ENCODE results near the gene ITPR1.

The ITPR1 gene

DNA sequence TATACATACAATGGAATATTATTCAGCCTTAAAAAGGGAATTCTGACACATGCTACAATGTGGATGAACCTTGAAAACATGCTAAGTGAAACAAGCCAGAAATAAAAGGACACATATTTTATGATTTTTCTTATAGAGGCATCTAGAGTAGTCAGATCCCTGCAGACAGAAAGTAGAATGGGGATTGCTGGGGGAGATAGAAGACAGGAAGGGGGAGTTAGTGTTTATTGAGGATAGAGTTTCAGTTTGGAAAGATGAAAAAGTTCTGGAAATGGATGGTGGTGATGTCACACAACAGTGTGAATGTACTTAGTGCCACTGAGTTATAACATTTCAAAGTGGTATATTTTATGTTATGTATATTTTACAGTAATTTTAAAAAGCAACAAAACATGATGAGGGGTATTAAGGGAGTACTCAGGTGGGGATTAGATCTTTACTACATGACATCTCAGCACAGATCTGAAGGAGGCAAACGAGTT is 4.7 kb downstream of the ITPR1 start:
- Mint-ChIP-seq H3K27me3 (no peaks in the 10 kb centered on the region), H3K27ac (no peak overlapping the region), H3K4me1 (ENCODE audit: low read depth) (peaks cover 43% of the 10 kb centered on the region), H3K36me3 (peaks cover 10% of the 10 kb centered on the region), H3K9me3 (ENCODE audit: low read depth) (no peaks in the 10 kb centered on the region), H3K4me3 (no peak overlapping the region)

DNA sequence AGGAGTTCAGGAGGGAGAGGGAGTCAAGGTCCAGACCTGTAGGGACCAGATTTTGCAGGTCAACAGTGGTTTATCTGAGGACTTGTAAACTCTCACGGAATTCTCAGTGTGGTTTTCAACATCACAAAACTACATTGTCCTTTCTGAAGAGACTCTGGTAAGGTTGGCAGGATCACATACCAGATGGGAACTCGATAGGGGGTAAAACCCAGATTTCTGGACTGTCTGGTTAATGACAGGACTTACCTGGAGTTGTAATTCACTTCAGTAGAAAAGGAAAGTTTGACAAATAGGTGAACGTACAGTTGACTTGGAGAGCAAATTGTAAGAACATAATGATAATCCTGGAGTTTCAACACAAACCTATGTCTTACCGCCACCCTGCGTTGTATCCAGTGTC is 5.3 kb downstream of the ITPR1 start:
- H3K27ac Mint-ChIP-seq = peak overlapping the region; percentile 64
- H3K4me3 Mint-ChIP-seq = no peak overlapping the region
- peaks cover 46% of the 10 kb centered on the region for H3K4me1 Mint-ChIP-seq (ENCODE audit: low read depth)
- peaks cover 12% of the 10 kb centered on the region for H3K36me3 Mint-ChIP-seq
- H3K27me3 Mint-ChIP-seq = no peaks in the 10 kb centered on the region
- H3K9me3 Mint-ChIP-seq (ENCODE audit: low read depth) = no peaks in the 10 kb centered on the region

GRCh38 chr3:4501437-4501836 is 8.3 kb downstream of the ITPR1 start:
- H3K36me3 Mint-ChIP-seq = peaks cover 6% of the 10 kb centered on the region
- no peak overlapping the region for H3K4me3 Mint-ChIP-seq
- no peaks in the 10 kb centered on the region for H3K27me3 Mint-ChIP-seq
- peak overlapping the region; percentile 18 for H3K27ac Mint-ChIP-seq
- H3K4me1 Mint-ChIP-seq (ENCODE audit: low read depth) = peaks cover 51% of the 10 kb centered on the region
- H3K9me3 Mint-ChIP-seq (ENCODE audit: low read depth) = no peaks in the 10 kb centered on the region

- Mint-ChIP-seq H3K4me1 (ENCODE audit: low read depth) (peaks cover 48% of the 10 kb centered on the region), H3K27me3 (no peaks in the 10 kb centered on the region), H3K9me3 (ENCODE audit: low read depth) (no peaks in the 10 kb centered on the region), H3K27ac (peak overlapping the region; percentile 18), H3K4me3 (no peak overlapping the region), H3K36me3 (peaks cover 6% of the 10 kb centered on the region)
Measured at GRCh38 chr3:4501927-4502326, 8.8 kb downstream of the ITPR1 start.

GRCh38 chr3:4503050-4503449 is 9.9 kb downstream of the ITPR1 start:
- H3K4me3 Mint-ChIP-seq = no peak overlapping the region
- no peaks in the 10 kb centered on the region for H3K9me3 Mint-ChIP-seq (ENCODE audit: low read depth)
- H3K27ac Mint-ChIP-seq = no peak overlapping the region
- H3K4me1 Mint-ChIP-seq (ENCODE audit: low read depth) = peaks cover 49% of the 10 kb centered on the region
- H3K27me3 Mint-ChIP-seq = no peaks in the 10 kb centered on the region
- H3K36me3 Mint-ChIP-seq = peaks cover 6% of the 10 kb centered on the region

GRCh38 chr3:4504340-4505261 is 11.5 kb downstream of the ITPR1 start:
- Mint-ChIP-seq H3K4me1 (ENCODE audit: low read depth) (peaks cover 56% of the 10 kb centered on the region), H3K27ac (peak overlapping the region; percentile 94), H3K27me3 (no peaks in the 10 kb centered on the region), H3K9me3 (ENCODE audit: low read depth) (no peaks in the 10 kb centered on the region), H3K4me3 (peak overlapping the region; percentile 87), H3K36me3 (peaks cover 4% of the 10 kb centered on the region)

DNA sequence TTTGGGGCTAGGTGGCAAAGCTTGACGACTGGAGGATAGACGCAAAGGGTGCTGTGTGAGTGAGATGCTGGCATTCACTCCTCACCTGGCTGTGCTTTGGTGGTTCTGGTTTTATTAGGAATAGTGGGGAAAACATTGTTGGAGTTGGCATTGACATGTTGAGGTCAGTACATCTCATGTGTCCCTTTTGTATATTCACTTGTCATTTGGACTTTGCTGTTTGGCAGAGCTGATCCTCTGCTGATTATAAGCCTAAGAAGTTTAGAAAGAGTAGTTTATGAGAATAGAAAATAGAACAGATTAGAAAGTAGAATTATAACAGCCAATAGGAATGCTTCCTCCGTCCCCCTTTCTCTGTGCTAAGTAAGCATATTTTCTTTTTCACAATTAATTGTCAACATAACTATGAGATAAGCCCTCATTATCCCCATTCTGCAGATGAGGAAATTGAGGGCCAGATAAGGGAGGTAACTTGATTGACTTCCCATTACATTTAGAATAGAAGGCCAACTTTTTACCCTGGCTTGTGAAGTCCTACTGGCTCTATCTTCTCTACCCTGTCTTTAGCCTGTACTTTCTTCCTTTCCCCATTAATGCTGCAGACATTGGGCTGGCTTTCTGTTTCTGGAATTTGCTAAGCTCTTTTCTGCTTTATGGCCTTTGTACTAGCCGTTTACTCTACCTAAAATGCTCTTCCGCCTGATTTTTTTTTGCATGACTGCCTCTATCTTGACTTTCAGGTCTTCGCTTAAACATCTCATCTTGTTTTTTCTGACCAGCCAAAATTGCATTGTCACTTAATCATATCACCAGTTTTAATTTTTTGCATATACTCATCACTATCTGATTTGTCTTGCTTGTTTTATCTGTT is 12.8 kb downstream of the ITPR1 start:
- Mint-ChIP-seq H3K9me3 (ENCODE audit: low read depth) (no peaks in the 10 kb centered on the region), H3K4me3 (peak overlapping the region; percentile 23), H3K4me1 (ENCODE audit: low read depth) (peaks cover 63% of the 10 kb centered on the region), H3K27ac (peak overlapping the region; percentile 78), H3K27me3 (no peaks in the 10 kb centered on the region), H3K36me3 (peaks cover 7% of the 10 kb centered on the region)

DNA sequence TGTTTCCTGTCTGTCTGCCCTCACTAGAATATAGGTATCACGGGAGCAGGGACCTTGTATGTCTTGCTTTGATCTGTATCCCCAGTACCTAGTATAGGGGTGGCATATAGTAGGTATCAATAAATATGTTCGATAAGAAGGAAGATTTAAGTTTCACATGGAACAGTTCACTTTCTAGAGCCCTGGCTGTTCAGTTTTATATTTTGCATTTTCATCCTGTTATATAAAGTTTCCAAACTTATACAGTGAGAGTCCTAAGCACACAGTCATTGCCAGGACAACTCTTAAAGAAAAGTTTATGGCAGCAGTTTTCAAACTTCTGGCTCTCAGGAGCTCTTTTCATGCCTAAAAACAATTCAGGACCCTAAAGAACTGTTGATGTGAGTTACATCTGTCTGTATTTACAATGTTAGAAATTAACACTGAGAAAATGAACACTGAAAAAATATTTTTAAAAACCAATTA is 13.4 kb downstream of the ITPR1 start:
- Mint-ChIP-seq H3K36me3 (peaks cover 5% of the 10 kb centered on the region), H3K27me3 (no peaks in the 10 kb centered on the region), H3K27ac (peak overlapping the region; percentile 78), H3K4me1 (ENCODE audit: low read depth) (peaks cover 66% of the 10 kb centered on the region), H3K9me3 (ENCODE audit: low read depth) (no peaks in the 10 kb centered on the region), H3K4me3 (no peak overlapping the region)

GRCh38 chr3:4507024-4507596 is 14.0 kb downstream of the ITPR1 start:
- peaks cover 7% of the 10 kb centered on the region for H3K36me3 Mint-ChIP-seq
- no peaks in the 10 kb centered on the region for H3K9me3 Mint-ChIP-seq (ENCODE audit: low read depth)
- no peak overlapping the region for H3K4me3 Mint-ChIP-seq
- peaks cover 69% of the 10 kb centered on the region for H3K4me1 Mint-ChIP-seq (ENCODE audit: low read depth)
- H3K27ac Mint-ChIP-seq = no peak overlapping the region
- H3K27me3 Mint-ChIP-seq = no peaks in the 10 kb centered on the region

- Mint-ChIP-seq H3K27ac (no peak overlapping the region), H3K4me1 (ENCODE audit: low read depth) (peaks cover 73% of the 10 kb centered on the region)
Measured at GRCh38 chr3:4508048-4508981, 15.2 kb downstream of the ITPR1 start.

GRCh38 chr3:4509043-4509442 is 15.9 kb downstream of the ITPR1 start:
- Mint-ChIP-seq H3K27ac (no peak overlapping the region), H3K27me3 (no peaks in the 10 kb centered on the region), H3K4me3 (no peak overlapping the region), H3K4me1 (ENCODE audit: low read depth) (peaks cover 72% of the 10 kb centered on the region), H3K36me3 (peaks cover 5% of the 10 kb centered on the region), H3K9me3 (ENCODE audit: low read depth) (no peaks in the 10 kb centered on the region)

More at GRCh38 chr3:4508048-4508981, 15.2 kb downstream of the ITPR1 start:
- Mint-ChIP-seq H3K9me3 (ENCODE audit: low read depth) (no peaks in the 10 kb centered on the region), H3K27me3 (no peaks in the 10 kb centered on the region), H3K4me3 (no peak overlapping the region), H3K36me3 (peaks cover 5% of the 10 kb centered on the region)

GRCh38 chr3:4509983-4510755 is 17.0 kb downstream of the ITPR1 start:
- H3K4me1 Mint-ChIP-seq (ENCODE audit: low read depth) = peaks cover 68% of the 10 kb centered on the region
- no peak overlapping the region for H3K4me3 Mint-ChIP-seq
- H3K36me3 Mint-ChIP-seq = peaks cover 5% of the 10 kb centered on the region
- H3K27ac Mint-ChIP-seq = no peak overlapping the region
- no peaks in the 10 kb centered on the region for H3K9me3 Mint-ChIP-seq (ENCODE audit: low read depth)
- H3K27me3 Mint-ChIP-seq = no peaks in the 10 kb centered on the region

DNA sequence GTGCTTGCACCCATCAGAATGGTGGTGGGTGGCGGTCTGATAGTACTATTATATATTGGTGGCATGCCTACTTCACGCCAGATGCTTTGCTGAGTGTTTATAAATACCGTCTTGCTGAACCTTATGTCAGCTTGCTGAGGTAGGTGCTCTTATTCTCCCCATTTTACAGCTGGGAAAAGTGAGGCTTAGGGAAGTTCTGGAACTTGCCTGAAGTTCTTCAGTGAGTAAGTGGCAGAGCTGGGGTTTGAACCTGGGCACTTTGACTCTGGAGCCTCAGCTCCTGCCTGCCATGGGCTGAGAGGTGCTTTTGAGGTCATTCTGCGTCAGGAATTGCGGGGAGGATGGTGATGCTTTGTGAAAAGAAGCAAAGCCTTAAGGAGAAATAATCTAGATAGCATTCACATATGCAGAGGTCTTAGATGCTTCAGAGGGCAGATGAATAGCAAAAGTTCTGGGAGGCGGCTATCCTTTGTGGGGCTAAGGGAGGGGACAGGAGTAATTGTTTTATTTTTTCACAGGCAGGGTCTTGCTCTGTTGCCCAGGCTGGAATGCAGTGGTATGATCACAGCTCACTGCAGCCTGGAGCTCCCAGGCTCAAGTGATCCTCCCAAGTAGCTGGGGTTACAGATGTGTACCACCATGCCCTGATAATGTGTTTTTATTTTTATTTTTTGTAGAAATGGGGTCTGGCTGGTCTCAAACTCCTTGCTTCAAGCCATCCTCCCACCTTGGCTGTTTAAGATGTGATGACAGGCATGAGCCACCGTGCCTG is 18.5 kb downstream of the ITPR1 start:
- Mint-ChIP-seq H3K4me3 (no peak overlapping the region), H3K27ac (peak overlapping the region; percentile 50), H3K36me3 (peaks cover 5% of the 10 kb centered on the region), H3K4me1 (ENCODE audit: low read depth) (peaks cover 62% of the 10 kb centered on the region), H3K27me3 (no peaks in the 10 kb centered on the region), H3K9me3 (ENCODE audit: low read depth) (no peaks in the 10 kb centered on the region)
